Myocyte (in vitro differentiated cells): ENCODE measurements around the gene KRT39. TPM values are rescaled to one million over a fixed set of nuclear protein-coding genes. Genes with fewer than 3 reads are reported as not detected.
A peak's percentile ranks its signal among the peaks of the same experiment; 100 is the strongest.

Source experiments
- DNase-seq: peaks from one replicate; pipeline ENCODE4 v3.0.0-alpha.2; 2012; ENCODE audit warnings: low read depth
- polyA plus RNA-seq: library from polyadenylated mRNA; unstranded; fragments of >200 nt; gene quantifications from one replicate; pipeline ENCODE4 v1.2.1, GENCODE V29; 2012; ENCODE audit warnings: missing spikeins
- total RNA-seq: library from RNA; depleted of rRNA; stranded (reverse); fragments of >200 nt; gene quantifications from 2 replicates; pipeline ENCODE4 v1.2.3, GENCODE V29; 2014

KRT39 gene
- not detected in 2 replicates for total RNA-seq
- polyA plus RNA-seq: 0.06 TPM

DNA sequence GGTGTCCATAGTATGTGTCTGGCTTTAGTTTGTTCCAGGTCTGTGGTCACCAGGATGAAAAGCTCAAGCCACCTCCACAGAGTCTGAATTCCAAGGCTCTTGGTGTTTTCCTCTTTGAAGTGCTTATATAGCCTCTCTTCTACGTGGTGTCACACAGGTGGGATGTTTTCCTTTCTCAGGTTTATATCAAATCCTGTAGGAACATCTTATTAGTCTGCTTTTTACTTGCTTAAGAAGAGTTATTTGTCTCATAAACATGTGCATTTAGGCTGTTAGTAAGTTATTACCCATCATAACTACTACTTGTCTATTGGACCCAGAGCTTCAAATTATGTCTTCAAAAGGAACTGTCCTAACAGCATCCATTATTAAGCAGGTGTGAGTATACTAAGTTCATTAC lies at the start of gene KRT39:
KRT39 (minus strand) TSS at position 101 of the 400 bp plus-strand sequence; CDS start at position 9, 92 bp downstream.
- no peak for DNase-seq

DNA sequence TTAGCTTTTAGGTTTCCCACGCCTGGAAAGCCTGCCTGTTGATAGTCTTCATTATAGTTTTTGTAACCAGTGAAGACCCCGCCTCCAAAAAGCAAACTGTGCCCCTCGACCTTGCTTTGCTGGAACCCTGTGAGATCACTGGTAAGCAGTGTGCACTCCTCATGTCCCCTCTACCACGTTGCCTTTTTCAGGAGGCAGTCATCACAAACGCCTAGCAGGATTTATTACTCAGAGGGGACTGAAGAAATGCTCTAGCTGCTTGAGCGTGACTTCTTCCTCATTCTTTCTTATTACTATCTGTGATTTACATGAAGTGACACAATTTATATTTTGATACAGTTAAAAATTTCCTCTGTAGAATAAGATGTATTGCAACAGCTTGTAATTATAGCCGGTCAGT lies 48.7 kb upstream of the KRT39 start:
- DNase-seq: no peak

DNA sequence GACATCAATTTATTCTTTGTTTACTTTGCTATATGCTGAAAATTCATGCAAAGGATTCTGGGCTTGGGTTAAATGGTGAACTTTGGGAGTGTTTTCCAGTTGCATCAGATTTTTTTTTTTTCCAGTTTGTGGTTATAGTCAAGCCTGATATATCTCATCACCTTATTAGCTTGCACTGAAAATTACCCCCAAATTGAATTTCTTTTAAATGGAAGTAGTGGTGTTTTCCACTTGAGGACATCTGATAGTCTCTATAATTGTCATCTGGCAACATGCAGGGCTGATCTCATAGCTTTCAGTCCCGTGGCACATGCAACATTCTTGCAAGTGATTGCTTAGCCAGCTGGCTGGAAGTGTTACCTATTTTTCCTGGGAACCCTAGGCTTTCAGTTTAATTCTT lies 46.9 kb upstream of the KRT39 start:
- DNase-seq: peak; percentile 81

DNA sequence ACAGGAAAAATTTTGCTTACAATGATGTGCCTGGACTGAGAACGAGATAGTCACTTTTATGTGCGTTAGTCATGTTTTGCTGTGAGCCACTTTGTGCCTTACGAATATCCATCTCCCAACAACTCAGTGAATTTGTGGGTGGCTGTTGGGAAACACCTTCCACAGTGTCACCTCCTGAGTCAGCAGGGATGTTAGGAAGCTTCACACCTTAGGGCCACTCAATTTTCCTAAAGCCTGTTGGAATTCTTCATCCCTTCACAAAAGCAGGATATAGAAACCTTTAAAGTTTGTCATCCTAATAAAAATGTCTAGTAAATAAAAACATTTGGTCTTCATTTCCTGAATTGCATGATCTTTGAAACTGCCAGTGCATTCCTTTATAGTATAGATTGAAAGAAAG lies 46.4 kb upstream of the KRT39 start:
- no peak for DNase-seq

DNA sequence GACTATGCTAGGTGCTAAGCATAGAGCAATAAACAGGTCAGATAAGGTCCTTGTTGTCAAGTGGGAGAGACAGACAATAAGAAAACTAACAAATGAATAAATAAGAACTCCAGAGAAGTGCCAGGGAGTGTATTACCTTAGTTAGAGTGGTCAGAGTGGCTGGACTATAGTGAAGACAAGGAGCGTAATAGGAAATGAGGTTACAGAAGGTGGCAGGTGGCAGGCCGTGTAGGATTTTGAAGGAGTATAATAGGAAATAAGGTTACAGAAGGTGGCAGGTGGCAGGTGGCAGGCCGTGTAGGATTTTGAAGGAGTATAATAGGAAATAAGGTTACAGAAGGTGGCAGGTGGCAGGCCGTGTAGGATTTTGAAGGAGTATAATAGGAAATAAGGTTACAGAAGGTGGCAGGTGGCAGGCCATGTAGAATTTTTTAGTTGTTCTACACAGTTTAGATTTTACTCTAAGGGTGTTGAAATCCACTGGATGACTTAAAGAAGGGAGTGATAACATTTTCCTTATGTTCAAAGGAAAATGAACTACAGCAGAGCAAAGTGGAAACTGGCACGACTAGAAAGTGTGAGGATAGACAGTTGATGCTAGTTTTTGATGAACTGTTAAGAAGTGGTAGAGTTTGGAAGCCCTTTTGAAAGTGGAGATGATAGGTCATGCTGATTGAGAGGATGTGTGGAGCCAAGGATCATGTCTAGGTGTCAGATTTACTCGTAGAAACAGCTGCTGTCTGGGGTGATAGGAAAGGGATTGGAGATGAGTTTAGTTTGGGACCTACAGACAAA lies 45.8 kb upstream of the KRT39 start:
- no peak for DNase-seq

DNA sequence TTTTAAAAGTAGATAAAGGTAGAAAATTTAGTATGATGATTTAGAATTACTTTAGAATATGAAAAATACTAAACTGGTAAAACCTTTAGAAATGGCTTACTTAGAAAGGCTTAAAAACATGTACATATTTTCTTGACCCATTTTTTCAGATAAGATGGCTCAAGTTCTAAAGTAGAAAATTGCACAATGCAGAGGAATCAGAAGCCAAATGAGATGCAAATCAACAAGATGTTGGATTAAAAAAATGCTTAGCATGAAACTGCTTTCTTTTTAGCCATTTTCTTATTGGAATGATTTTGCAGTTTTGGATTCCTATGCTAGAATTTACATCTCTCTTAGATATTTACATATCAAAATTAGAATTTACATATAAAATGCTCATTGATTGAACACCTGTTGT lies 43.7 kb upstream of the KRT39 start:
- no peak for DNase-seq

DNA sequence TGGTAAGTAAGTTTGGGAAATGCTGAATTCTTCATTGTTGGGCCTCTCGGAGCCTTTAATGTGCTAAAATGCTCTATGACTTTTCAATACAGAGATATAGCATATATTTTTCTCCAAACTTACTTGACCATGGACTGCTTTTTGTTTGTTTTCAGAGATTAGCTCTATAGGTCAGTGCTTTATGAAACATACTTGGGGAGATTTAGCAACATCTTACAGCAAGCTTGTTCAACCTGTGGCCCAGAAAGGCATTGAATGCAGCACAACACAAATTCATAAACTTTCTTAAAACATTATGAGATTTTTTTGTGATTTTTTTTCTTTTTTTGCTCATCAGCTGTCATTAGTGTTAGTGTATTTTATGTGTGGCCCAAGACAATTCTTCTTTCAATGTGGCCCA lies 43.2 kb upstream of the KRT39 start:
- no peak for DNase-seq

DNA sequence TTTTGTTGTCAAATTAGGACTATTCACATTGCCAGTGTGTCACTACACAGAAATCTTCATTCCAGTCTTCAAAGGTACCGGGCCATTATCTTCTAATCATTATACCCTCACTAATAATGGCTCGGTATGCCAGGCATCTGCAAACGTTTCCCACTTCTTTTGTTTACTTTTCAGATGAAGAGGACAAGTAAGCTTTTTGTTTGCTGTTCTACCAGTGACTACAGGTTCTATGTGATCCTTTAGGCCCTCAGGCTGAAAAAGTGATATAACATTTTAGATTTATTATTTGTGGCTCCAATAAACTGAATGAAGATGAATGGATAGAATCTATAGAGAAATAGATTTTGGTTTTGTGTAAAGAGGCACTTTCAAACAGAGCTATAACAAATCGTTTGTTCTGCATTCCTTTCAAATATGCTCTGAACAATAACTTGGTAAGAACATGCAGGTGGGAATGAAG lies 42.6 kb upstream of the KRT39 start:
- DNase-seq: no peak

DNA sequence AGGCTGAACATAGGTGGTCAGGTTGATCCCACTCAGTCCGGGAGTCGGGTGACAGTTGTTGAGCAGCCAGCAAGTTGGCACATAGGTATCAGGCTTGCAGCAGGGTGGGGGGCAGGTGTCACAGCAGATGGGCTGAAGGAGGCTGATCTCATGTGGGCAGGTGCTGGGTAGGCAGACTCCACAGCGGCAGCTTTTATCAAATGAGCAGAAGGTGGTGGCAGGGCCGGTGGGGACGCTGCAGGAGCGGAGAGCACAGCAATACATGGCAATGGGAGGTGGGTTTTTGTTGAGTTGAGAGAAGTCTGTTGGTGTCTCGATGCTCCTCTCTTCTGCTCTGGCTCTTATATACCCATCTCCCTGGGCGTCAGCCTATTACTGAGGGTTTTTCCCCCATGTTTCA lies 42.1 kb upstream of the KRT39 start, which contains the start of gene KRTAP3-1:
KRTAP3-1 (minus strand) TSS at position 318 of the 400 bp plus-strand sequence; CDS start at position 264, 54 bp downstream.
- no peak for DNase-seq

DNA sequence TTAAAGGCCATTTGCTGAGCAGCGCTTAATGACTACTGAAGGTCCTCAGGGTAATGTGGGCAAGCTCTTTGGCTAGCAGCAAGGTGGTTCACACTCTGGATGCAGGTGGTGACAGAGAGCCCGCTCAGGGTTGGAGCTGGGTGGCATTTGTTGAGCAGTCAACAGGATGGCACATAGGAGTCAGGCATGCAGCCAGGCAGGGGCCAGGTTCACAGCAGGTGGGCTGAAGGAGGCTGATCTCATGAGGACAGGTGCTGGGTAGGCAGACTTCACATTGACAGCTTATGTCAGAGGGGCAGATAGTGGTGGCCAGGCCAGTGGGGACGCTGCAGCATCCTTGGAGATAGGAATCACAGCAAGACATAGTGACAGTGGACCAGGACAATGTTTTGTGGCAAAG lies 37.6 kb upstream of the KRT39 start:
- DNase-seq: no peak

DNA sequence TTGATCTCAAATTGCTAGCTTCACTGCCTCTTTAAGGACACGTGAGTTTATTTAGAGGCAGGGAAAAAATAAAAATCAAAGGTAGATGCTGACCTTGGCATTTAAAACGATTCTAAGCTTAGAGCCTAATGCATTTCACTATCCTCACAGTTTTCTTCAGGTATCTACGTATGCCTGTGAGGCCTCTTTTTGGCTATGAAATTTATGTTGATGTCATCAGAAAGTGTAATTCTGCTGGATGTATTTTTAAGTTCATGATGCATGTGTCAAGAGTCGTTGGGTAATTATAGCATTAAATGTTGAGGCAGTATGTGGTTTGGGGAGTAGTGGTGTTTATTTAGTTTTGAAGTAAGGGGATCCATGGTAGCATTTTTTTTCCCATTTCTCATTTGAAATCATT lies 37.2 kb upstream of the KRT39 start:
- no peak for DNase-seq

DNA sequence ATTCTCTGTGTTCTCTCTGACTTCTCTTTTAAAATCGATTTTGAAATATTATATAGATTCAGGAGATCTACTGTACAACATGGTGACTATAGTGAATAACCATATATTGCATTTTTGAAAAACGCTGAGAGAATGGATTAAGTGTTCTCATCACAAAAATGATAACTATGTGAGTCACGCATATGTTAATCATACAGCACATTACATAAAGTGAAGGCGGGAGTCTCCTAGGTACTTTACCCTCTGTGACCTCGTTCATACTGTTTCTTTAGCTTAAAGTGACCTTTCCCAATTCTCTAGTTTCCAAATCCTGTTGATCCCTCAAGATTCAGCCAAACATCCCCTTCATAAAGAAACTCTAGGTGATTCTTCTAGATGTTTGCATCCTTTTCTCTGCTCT lies 36.1 kb upstream of the KRT39 start:
- DNase-seq: no peak

DNA sequence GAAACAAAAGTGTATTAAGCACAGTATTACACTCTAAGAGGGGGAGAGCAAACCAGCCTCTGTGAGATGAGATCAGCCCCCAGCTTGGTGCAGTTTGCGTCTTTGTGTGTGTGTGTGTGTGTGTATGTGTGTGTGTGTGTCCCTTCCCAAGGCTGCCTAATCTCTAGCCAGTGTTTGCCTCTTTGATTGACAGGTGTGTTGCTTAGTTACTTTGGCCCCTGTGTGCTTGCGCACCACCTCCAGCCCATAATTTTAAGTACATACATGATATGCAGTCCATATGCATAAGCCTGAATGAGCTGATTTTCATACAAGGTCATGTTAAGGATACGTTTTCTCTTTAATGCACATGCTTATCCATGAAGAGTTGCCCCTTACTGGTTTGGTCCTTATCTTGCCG lies 35.0 kb upstream of the KRT39 start:
- DNase-seq: no peak

DNA sequence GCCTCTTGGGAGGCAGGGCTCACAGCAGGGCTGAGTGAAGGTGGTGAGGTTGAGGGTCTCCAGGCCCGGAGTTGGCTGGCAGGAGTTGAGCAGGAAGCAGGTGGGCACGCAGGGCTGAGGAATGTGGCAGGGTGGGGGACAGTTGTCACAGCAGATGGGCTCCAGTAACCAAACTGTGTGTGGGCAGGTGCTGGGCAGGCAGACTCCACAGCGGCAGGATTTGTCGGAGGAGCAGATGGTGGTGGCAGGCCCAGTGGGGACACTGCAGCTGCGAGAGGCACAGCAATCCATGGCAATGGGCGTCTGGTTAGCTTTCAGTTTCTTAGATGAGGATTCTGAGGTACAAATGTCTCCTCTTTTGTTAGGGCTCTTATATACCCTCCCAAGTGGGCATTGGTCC lies 32.8 kb upstream of the KRT39 start, which contains the start of gene KRTAP3-2:
KRTAP3-2 (minus strand) TSS at position 344 of the 400 bp plus-strand sequence; CDS start at position 291, 53 bp downstream.
- DNase-seq: peak; percentile 14

DNA sequence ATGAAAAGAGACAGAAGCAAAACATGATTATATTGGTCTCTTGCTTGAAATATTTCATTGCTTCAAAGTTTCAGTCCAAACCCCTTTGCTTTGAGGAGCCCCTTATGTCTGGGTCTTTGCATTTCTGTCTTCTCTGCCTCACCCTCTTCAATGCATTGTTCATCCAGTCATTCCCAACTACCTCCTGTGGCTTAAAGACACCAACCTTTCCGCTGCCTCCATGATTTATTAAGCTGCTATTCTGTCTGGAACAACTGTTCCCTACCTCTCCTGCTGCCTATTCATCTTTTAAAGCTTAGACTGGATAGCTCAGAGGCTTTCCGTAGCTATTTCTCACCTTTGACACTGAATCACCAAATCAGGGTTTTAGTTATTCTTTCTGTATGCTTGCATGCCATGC lies 30.6 kb upstream of the KRT39 start:
- no peak for DNase-seq

DNA sequence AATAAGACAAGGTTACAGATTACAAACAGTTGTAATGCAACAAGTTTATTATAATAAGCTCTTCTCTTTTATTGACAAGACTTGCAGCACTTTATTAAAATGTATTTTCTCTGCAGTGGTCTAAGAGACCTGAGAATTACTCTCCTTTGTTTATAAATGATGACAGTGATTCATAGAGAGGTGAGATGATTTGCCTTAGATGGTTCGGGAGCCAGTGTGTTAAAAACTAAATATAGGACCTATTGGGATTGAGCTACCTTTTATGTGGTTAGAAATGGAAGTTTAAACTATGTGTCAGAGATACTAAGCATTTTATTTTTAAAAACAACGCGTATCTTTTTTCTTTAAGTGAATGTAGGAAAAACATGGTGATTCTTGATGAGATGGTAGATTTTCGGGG lies 30.1 kb upstream of the KRT39 start:
- DNase-seq: no peak

DNA sequence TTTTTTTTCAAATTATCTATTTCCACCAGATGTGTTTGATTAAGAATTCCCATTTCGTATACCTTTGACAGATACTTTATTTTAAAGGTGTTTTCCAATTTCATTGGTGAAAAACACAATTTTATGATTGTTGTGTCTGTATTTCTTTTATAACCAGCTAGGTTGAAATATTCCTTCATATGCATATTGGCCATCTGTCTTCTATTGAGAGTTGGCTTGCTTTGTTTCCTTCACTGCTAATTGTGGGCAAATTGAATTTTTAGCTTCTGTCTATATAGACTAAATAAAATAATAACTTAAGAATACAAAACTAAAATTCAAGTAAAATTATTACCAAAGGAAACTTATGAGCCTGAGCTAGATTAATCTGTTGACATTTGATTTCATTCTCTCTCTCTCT lies 28.4 kb upstream of the KRT39 start:
- DNase-seq: no peak

DNA sequence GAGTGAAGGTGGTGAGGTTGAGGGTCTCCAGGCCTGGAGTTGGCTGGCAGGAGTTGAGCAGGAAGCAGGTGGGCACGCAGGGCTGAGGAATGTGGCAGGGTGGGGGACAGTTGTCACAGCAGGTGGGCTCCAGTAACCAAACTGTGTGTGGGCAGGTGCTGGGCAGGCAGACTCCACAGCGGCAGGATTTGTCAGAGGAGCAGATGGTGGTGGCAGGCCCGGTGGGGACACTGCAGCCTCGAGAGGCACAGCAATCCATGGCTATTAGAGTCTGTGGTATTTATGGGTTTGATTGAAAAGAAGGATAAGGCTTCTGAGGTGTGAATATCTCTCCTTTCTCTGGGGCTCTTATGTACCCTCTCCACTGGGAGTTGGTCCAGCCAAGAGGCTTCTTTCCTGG lies 27.1 kb upstream of the KRT39 start, which contains the start of gene KRTAP3-3:
KRTAP3-3 (minus strand) TSS at position 326 of the 400 bp plus-strand sequence; CDS start at position 259, 67 bp downstream.
- peak; percentile 44 for DNase-seq

DNA sequence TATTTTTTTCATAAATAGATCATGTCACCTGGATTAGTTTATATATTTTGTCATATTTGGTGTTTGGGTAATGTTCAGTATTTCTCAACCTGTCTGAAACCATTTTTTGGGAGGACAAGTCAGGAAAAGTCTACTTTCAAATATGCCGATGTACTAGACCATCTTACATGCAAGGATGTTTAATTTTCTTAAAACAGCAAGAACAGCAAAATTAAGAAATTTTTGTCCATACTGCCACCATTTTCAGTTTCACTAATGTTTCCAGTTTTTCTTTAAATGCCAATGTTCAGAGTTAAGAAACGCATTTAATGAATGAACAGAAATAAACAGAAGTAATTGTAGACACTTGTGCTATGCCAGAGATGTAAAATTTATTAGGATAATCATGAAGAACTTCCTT lies 26.3 kb upstream of the KRT39 start:
- DNase-seq: no peak

DNA sequence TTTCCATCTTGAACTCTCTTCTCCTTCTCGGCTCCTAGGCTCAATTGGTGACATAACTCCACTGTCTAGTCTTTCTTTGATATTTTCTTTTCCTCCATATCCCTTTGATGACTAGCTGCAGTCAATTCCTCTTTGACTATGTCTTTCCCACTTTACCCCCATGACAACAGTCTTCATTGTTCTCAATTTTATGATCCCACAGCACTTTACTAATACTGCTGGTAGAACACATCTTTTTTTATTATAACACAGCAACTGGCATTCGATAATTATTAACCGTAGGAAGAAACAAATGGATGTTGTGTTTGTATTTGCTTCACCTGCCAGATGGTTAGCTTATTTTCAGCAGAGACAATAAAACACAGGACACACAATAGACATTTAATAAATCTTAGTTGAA lies 25.9 kb upstream of the KRT39 start:
- no peak for DNase-seq

DNA sequence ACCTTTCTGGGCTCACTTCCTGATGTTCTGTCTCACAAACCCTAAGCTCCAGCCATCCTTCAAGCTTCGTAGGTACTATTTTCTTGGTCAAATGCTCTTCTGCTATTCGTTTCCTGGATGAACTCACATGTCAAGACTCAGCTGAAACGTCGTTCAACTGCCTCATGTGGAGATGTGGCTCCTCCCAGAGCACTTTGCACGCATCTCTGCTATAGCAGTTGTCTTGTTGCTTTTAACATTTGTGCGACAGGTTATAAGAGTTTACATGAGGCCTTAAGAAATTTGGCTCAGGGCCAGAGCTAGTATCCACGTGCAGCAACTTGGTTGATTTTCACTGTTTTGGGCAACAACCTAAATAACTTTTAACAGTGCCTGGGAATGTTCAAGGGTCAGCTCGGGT lies 20.2 kb upstream of the KRT39 start:
- no peak for DNase-seq

DNA sequence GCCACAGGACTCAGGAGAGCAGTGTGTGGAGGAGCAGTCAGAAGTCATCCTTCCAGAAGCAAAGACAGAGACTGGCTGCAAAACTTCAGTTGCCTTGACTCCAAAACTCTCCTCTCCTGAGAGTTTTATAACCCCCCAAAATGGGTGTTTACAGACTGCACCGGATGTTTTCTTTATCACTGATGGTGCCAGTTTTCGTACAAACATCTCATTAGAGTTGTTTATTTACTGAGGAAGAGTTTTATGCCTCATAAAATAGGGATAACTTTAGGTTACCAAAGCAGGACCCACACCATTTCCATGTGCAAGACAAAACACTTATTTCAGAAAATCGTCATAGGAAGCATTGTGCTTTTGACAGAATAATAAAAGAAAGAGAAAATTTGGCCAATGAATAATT lies 17.5 kb upstream of the KRT39 start, which contains the start of gene KRT40:
KRT40 (minus strand) TSS at position 101 of the 400 bp plus-strand sequence; CDS start at position 48, 53 bp downstream.
- DNase-seq: no peak

DNA sequence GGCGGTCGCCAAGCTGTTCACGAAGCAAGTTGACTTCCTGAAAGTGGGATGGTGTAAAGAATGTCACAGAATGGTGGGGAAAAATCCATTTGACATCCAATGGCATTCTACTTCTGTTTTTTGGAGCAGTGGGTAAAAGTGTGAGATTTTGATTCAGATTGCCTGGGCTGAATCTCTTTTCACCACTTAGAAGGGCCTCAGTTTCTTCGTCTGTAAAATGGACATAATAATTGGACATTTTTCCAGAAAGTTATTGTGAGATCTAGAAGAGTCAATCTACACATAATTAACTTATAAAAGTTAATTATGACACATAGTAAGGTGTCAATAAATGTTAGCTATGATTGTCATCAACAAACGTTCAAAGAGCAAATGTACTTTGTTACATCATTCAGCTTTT lies 14.4 kb upstream of the KRT39 start:
- DNase-seq: no peak
